ENCODE data around the gene GON7.
A peak's percentile ranks its signal among the peaks of the same experiment; 100 is the strongest.
"Not testable (repeated sequence)": the region's sequence is repeated elsewhere in the genome, so short reads cannot be mapped to it uniquely, and the experiment has no call there.

Gene GON7

GRCh38 chr14:93199031-93199430 is 7.8 kb downstream of the GON7 start:
- DNase-seq, result no peak

- DNase-seq, result no peak
Measured at GRCh38 chr14:93195316-93195999, 11.4 kb downstream of the GON7 start.

- DNase-seq, result no peak
Measured at GRCh38 chr14:93186956-93187355, 19.9 kb downstream of the GON7 start.

GRCh38 chr14:93186466-93186865 is 20.4 kb downstream of the GON7 start:
- DNase-seq, result no peak

- no peak for DNase-seq
Measured at GRCh38 chr14:93185349-93185720, 21.5 kb downstream of the GON7 start.

- DNase-seq, result peak; percentile 53 to 87
Measured at GRCh38 chr14:93184391-93185348, 22.2 kb downstream of the GON7 start, which contains the start of the genes LYSET and MOAP1. LYSET (plus strand) TSS chr14:93185317; CDS start chr14:93185406, 89 bp downstream. MOAP1 (minus strand) TSS chr14:93184897; CDS start chr14:93184242, 655 bp downstream.

GRCh38 chr14:93183596-93184317 is 23.1 kb downstream of the GON7 start:
- no peak for DNase-seq

- no peak for DNase-seq
Measured at GRCh38 chr14:93175492-93175891, 31.4 kb downstream of the GON7 start.

GRCh38 chr14:93174731-93175130 is 32.1 kb downstream of the GON7 start:
- not testable (repeated sequence) for DNase-seq

GRCh38 chr14:93173943-93174395 is 32.9 kb downstream of the GON7 start:
- no peak for DNase-seq

- no peak for DNase-seq
Measured at GRCh38 chr14:93171376-93171775, 35.5 kb downstream of the GON7 start.

GRCh38 chr14:93170141-93170540 is 36.7 kb downstream of the GON7 start:
- not testable (repeated sequence) for DNase-seq

GRCh38 chr14:93169619-93170018 is 37.2 kb downstream of the GON7 start:
- DNase-seq, result not testable (repeated sequence)

- DNase-seq, result not testable (repeated sequence)
Measured at GRCh38 chr14:93168610-93169009, 38.3 kb downstream of the GON7 start.

- not testable (repeated sequence) for DNase-seq
Measured at GRCh38 chr14:93165271-93166265, 41.3 kb downstream of the GON7 start.

- no peak for DNase-seq
Measured at GRCh38 chr14:93163564-93163963, 43.3 kb downstream of the GON7 start.

GRCh38 chr14:93161411-93161940 is 45.4 kb downstream of the GON7 start:
- no peak for DNase-seq

GRCh38 chr14:93160353-93160801 is 46.5 kb downstream of the GON7 start:
- DNase-seq, result peak; percentile 24 to 54

GRCh38 chr14:93159625-93160352 is 47.1 kb downstream of the GON7 start:
- not testable (repeated sequence) for DNase-seq

GRCh38 chr14:93158349-93158748 is 48.5 kb downstream of the GON7 start:
- not testable (repeated sequence) for DNase-seq

All from NCI-H446 (cell line).